BLaER1 (cell line): Measurements from ENCODE around the gene RNF40.

Experiments used
- H3K27ac ChIP-seq: shearing (Covaris generic); formaldehyde crosslinking; 2 replicates; pipeline ENCODE4 v1.8.1; 2022
- H3K27me3 ChIP-seq: shearing (Covaris generic); formaldehyde crosslinking; 2 replicates; pipeline ENCODE4 v1.8.1; 2022
- H3K36me3 ChIP-seq: shearing (Covaris generic); formaldehyde crosslinking; 2 replicates; pipeline ENCODE4 v1.8.1; 2022
- H3K4me1 ChIP-seq: shearing (Covaris generic); formaldehyde crosslinking; 2 replicates; pipeline ENCODE4 v1.8.1; 2022
- H3K4me2 ChIP-seq: shearing (Covaris generic); formaldehyde crosslinking; 2 replicates; pipeline ENCODE4 v1.8.1; 2022
- H3K4me3 ChIP-seq: shearing (Covaris generic); formaldehyde crosslinking; 2 replicates; pipeline ENCODE4 v1.8.1; 2022
- H3K9ac ChIP-seq: shearing (Covaris generic); formaldehyde crosslinking; 2 replicates; pipeline ENCODE4 v1.8.1; 2022
- H3K9me3 ChIP-seq: shearing (Covaris generic); formaldehyde crosslinking; 2 replicates; pipeline ENCODE4 v1.8.1; 2022
- H4K20me1 ChIP-seq: shearing (Covaris generic); formaldehyde crosslinking; 2 replicates; pipeline ENCODE4 v1.8.1; 2022
- Cebpa-rat ChIP-seq: shearing (Covaris generic); IDR thresholded peaks from 2 replicates; pipeline ENCODE4 v1.8.1; 2022

Gene RNF40

DNA sequence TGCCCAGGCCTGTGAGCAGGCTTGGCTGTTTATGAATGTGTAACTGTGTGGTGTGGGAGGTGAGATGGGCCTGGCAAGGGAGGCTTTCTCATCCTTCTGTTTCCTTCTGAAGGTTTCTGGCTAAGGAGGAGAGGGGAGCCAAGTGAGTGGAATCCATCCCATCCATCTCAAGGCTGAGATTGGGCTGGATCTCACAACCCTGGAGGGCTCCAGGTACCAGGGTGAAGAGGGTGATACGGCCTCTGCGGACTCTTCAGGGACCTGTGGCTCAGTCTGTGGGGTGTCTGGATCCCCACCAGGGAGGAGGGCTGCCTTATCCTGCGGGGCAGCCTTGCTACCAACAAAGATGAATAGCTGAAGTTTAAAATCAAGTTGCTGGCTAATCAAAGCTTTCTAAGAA lies 17.9 kb downstream of the RNF40 start:
- Histone ChIP-seq H3K9ac (0 out of 2 replicates have a peak overlapping the region, but pooled peaks have one; percentile 18), H3K4me3 (no peak overlapping the region), H3K27me3 (no peaks in the 10 kb centered on the region), H4K20me1 (peaks cover 68% of the 10 kb centered on the region), H3K27ac (no peak overlapping the region), H3K4me2 (no peak overlapping the region), H3K36me3 (peaks cover 72% of the 10 kb centered on the region), H3K4me1 (peaks cover 21% of the 10 kb centered on the region), H3K9me3 (no peaks in the 10 kb centered on the region)
- TF ChIP-seq Cebpa-rat = no peak

DNA sequence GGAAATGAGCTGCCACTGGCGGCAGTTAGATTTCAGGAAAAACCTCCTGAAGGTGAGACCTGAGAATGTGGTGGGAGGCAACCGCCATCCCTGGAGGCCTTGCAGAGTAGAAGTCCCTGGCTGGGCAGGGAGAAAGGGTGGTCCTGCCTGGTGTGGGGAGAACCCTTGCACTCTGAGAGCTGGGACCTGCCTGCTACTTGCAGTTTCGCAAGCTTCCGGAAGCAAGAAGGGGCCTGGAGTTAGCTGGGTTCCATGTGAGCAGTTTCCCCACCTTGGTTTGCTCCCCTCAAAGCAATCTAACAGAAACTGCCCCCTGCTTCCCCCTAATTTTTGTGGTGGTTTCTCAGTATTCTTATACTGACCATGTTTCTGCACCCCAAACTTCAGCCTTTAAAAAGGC lies 18.4 kb downstream of the RNF40 start:
- Histone ChIP-seq H3K36me3 (peaks cover 77% of the 10 kb centered on the region), H3K4me3 (no peak overlapping the region), H3K27ac (no peak overlapping the region), H3K4me1 (peaks cover 25% of the 10 kb centered on the region), H3K4me2 (no peak overlapping the region), H4K20me1 (peaks cover 72% of the 10 kb centered on the region), H3K27me3 (no peaks in the 10 kb centered on the region), H3K9ac (peak overlapping the region; percentile 18; the same call in 1 of the 2 replicates), H3K9me3 (no peaks in the 10 kb centered on the region)
- no peak for TF ChIP-seq Cebpa-rat

DNA sequence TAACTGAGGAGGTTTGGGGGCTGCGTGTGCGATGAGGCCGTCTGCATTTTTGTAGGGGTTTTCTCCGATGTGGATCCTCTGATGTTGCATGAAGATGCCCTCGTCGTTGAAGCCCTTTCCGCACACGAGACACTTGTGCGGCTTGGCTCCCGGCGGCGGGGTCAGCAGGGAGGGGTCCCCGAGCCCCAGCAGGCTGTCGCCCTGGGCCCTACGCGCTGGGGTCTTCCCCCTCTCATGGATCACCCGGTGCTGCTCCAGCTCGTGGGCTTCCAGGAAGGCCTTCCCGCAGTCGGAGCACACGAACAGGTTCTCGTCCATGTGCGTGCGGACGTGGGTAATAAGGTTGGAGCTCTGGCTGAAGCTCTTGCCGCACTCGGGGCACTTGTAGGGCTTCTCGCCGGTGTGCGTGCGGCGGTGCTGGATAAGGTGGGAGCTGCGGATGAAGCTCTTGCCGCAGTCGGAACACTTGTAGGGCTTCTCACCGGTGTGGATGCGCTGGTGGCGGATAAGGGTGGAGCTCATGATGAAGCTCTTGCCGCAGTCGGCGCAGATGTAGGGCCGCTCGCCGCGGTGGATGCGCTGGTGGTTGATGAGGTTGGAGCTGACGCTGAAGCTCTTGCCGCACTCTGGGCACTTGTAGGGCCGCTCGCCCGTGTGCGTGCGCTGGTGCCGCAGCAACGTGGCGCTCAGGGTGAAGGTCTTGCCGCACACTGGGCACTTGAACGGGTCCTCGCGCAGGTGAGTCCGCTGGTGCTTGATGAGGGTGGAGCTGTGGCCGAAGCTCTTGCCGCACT lies 20.6 kb downstream of the RNF40 start:
- Histone ChIP-seq H3K27me3 (no peaks in the 10 kb centered on the region), H3K4me1 (peaks cover 19% of the 10 kb centered on the region), H3K9ac (no peak overlapping the region), H3K27ac (no peak overlapping the region), H4K20me1 (peaks cover 71% of the 10 kb centered on the region), H3K36me3 (peaks cover 74% of the 10 kb centered on the region), H3K4me2 (no peak overlapping the region), H3K4me3 (no peak overlapping the region), H3K9me3 (no peaks in the 10 kb centered on the region)
- no peak for TF ChIP-seq Cebpa-rat

DNA sequence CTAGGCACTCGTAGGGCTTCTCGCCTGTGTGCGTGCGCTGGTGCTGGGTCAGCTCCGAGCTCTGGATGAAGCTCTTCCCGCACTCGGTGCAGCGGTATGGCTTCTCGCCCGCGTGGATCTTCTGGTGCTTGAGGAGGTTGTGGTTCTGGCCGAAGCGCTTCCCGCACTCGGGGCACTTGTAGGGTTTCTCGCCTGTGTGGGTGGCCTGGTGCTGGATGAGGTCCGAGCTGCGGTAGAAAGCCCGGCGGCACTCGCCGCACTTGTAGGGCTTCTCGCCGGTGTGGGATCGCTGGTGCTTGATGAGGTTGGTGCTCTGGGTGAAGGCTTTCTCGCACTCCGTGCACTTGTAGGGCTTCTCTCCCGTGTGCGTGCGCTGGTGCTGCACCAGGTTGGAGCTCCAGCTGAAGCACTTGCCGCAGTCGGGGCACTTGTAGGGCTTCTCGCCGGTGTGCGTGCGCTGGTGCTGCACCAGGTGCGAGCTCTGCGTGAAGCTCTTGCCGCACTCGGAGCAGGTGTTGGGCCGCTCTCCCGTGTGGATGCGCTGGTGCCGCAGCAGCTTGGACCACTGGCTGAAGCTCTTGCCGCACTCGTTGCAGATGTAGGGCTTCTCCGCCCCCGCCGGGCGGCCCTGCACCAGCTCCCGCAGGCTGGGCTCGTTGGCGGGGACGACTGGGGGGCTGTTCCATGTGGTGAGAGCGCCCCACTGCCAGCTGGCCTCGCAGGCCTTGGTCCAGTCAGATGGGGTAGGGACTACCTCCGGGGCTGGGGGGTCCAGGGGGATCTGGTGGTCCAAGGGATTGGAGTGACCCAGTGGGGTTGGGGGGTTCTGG lies 21.4 kb downstream of the RNF40 start:
- TF ChIP-seq Cebpa-rat = no peak
- Histone ChIP-seq H3K9me3 (no peaks in the 10 kb centered on the region), H4K20me1 (peaks cover 66% of the 10 kb centered on the region), H3K27me3 (no peaks in the 10 kb centered on the region), H3K36me3 (peaks cover 67% of the 10 kb centered on the region), H3K4me3 (no peak overlapping the region), H3K27ac (no peak overlapping the region), H3K9ac (no peak overlapping the region), H3K4me1 (peaks cover 27% of the 10 kb centered on the region), H3K4me2 (no peak overlapping the region)

DNA sequence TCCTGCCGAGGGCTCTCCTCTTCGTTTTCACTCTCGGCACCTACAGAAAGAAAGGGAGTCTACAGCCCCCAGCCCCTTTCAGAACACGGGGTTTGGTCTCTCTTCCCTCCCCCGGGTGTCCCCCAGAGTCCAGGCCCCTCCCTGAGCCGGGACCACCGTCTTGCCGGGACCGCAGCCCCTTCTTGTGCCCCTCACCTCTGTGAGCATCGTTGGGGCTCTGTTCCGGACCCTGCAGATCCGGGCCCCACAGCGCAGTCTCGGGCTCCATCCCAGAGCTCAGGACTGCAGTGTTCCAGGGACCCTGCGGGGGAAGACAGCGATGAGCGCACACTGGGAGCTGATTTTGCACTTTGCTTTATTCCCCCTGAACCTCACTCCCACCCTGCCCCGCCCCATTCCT lies 22.1 kb downstream of the RNF40 start:
- Histone ChIP-seq H3K4me2 (no peak overlapping the region), H3K36me3 (peaks cover 60% of the 10 kb centered on the region), H3K9me3 (no peaks in the 10 kb centered on the region), H3K4me1 (peaks cover 30% of the 10 kb centered on the region), H3K27me3 (no peaks in the 10 kb centered on the region), H3K27ac (no peak overlapping the region), H3K4me3 (no peak overlapping the region), H3K9ac (no peak overlapping the region), H4K20me1 (peaks cover 58% of the 10 kb centered on the region)
- no peak for TF ChIP-seq Cebpa-rat

DNA sequence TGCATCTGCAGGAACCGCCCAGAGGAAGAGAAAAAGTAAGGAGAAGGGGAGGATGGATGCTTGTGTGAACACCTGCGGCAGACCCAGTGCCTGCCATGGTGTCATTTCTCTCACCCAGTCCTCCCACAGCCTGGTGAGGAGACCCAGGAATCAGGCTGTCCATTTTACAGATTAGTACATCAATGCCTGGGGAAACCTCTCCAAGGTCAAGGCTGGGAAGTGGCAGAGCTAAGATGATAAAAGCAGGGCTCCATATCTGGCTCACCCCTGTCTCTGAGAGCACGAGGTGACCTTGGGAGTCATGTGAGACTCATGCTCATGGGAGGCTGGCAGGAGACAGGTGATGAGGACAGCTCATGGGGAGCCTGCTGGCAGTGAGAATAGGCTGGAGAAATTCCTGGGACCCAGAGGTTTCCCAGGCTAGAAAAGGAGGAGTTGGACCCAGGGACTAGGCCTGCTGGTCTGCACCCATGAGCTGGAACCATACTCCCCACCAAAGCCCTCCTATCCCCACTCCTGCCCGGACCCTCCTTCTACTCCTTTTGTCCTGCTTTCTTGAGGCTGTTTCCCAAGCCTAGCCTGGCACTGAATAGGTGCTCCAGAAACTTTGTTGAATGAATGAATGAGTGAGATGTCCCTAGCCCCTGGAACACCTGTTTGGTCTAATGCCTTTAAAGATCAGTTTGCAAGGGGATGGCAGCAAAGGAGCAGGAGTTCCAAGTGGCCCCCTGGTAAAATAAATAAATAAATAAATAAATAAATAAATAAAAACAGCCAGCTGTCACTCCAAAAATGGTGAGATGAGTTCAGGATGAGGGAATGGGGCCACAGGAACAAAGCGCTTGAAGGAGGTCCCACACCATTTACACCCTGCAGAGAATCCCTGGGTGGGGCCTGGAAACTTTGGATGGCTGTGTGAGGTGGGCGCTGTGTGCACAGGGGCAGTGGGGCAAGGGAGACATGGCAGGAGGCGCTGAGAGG lies 23.3 kb downstream of the RNF40 start:
- H3K4me3 ChIP-seq = peak overlapping the region; percentile 95
- peaks cover 30% of the 10 kb centered on the region for H3K4me1 ChIP-seq
- H3K27ac ChIP-seq = peak overlapping the region; percentile 96; the same call in 1 of the 2 replicates
- no peaks in the 10 kb centered on the region for H3K27me3 ChIP-seq
- H4K20me1 ChIP-seq = peaks cover 47% of the 10 kb centered on the region
- no peaks in the 10 kb centered on the region for H3K9me3 ChIP-seq
- TF ChIP-seq Cebpa-rat = no peak
- peaks cover 48% of the 10 kb centered on the region for H3K36me3 ChIP-seq
- peak overlapping the region; percentile 99 for H3K4me2 ChIP-seq
- H3K9ac ChIP-seq = peak overlapping the region; percentile 96

DNA sequence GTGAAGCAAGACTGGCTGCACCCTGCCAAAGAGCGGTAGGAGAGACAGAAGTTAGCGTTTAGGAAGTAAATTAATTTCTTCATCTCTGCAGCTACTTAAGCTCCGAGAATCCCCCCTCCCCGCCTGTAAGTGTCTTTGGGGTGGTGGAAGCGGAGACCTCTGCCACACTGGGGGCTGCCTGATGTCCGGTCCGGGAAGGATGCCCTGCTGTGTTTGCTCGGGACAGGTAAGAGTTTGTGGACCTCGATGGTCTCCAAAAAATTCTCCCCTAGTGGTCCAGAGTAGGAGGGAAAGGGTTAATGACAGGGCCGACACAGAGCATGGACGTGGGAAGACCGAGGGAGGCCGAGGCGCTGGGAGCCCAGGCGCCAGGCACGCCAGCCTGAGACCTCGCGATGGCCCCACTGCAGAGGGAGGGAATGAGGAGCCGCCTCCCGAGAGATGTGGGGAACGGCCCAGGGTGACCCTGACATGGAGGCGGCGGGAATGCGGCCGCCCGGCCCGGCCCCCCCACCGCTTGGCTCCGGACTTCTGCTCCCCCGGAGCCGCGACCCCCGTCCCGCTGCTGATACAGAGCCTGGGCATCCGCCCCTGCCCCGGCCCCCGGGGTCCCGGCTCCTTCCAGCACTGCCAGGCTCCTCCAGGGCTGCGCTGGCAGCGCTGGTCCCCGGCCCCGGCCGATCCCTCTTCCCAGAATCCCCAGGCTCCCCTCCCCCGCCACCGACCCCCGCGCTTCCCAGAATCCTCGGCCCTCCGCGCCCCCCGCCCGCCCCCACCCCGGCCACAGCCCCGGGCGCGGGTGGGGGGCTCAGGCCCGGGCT lies 24.2 kb downstream of the RNF40 start:
- H3K27me3 ChIP-seq = no peaks in the 10 kb centered on the region
- no peak for TF ChIP-seq Cebpa-rat
- H3K27ac ChIP-seq = peak overlapping the region; percentile 96
- H3K4me1 ChIP-seq = peaks cover 30% of the 10 kb centered on the region
- H3K4me3 ChIP-seq = peak overlapping the region; percentile 95
- peak overlapping the region; percentile 96 for H3K9ac ChIP-seq
- H3K4me2 ChIP-seq = peak overlapping the region; percentile 99
- peaks cover 40% of the 10 kb centered on the region for H4K20me1 ChIP-seq
- H3K9me3 ChIP-seq = no peaks in the 10 kb centered on the region
- H3K36me3 ChIP-seq = peaks cover 40% of the 10 kb centered on the region

DNA sequence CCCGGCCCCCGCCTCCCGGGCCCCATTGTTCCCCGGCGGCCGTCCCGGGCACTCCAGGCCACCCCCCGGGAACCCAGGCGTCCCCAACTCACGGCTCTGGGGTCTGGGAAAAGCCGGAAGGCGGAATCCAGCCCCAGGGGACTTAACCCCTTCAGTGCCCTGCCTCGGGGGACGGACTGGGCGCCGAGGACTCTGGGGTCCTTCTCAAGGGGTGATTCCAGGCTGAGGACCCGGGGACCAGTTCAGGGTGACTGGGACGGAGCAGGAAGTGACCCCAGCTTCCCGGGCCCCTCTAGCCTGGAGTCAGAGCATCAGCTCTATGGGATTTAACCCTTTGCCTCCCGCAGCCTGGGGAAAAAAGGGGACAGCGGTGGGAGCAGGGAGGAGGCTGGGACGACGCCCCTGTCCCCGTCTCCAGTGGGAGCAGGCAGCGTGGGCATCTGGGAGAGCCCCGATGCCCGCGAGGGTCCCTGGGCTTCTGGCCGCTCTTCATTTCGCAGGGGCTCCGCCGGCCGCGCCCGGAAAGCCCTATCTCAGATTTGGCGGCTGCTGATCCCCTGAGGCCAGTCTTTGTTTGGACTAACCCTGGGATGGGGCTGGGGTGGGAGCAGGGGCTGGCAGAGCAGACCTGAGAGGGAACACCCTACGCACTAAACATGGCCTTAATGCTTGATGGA lies 25.0 kb downstream of the RNF40 start, which contains the start of gene ZNF629:
Gene ZNF629, minus strand, starts transcription at position 270 of the 677 bp plus-strand sequence. CDS start 2,723 bp downstream, outside the sequence.
- Histone ChIP-seq H3K27ac (peak within 1 kb of the TSS; percentile 96), H3K9ac (peak within 1 kb of the TSS; percentile 96), H3K4me1 (peaks cover 30% of the 10 kb centered on the region), H3K36me3 (peaks cover 33% of the 10 kb centered on the region), H3K4me2 (peak within 1 kb of the TSS; percentile 99), H3K9me3 (no peaks in the 10 kb centered on the region), H3K4me3 (peak within 1 kb of the TSS; percentile 95), H4K20me1 (peaks cover 33% of the 10 kb centered on the region), H3K27me3 (no peaks in the 10 kb centered on the region)
- TF ChIP-seq Cebpa-rat = no peak
